Measurements from ENCODE around the gene DOK5. TPM values are rescaled to one million over a fixed set of nuclear protein-coding genes. Genes with fewer than 3 reads are reported as not detected.

Gene DOK5
- total and polyA plus RNA-seq, 2 of the 4 experiments (the other 2 are of a cell fraction): 2.8 to 3.9 TPM

DNA sequence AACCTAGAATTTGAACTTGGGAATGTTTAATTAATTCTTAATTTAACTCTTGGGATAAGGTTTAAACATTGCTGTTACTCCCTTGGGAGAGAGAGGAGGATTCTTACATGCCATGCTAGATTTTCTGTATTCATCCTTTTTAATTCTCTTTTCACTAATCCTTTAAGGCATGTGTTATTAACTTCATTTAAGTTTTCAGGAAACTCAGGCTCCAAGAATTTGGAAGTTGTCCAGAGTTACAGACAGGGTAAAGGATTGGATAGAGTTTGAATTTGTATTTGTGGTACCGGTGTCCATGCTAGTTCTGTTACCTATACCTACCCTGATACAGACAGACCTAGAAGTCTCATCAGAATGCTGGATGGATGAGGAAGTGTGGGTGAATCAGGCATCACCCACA lies 23.7 kb downstream of the DOK5 start:
- Histone ChIP-seq H3K79me1 (ENCODE audit: low read depth in 1 of 2, low read length in 2 of 2) (no peaks in the 10 kb centered on the region), H4K5ac (ENCODE audit: low read depth, low read length) (no peak overlapping the region), H3K4me3 (ENCODE audit: insufficient read depth, low read depth, low read length) (no peak overlapping the region), H3K23ac (ENCODE audit: low read depth, low read length) (no peak overlapping the region), H3K4ac (ENCODE audit: low read depth, low read length) (no peak overlapping the region), H3K18ac (ENCODE audit: low read depth, low read length) (no peak overlapping the region), H2BK20ac (ENCODE audit: low read depth, low read length) (no peak overlapping the region), H3K4me2 (ENCODE audit: low read depth, low read length) (no peak overlapping the region), H2AFZ (replicated peaks; ENCODE audit: low read length, poor library complexity) (no peak overlapping the region), H3K36me3 (ENCODE audit: control insufficient read depth, insufficient read depth, low read length) (no peaks in the 10 kb centered on the region), H2BK15ac (ENCODE audit: low read depth, low read length) (no peak overlapping the region), H2BK120ac (ENCODE audit: low read depth, low read length) (no peak overlapping the region), H3K56ac (ENCODE audit: extremely low read depth, insufficient read depth, low read length) (no peak overlapping the region), H3K9me1 (ENCODE audit: insufficient read depth, low read length) (no peaks in the 10 kb centered on the region), H3K9me3 (ENCODE audit: control insufficient read depth, insufficient read depth, low read length) (peaks cover 2% of the 10 kb centered on the region; the same call in 1 of the 2 replicates), H3K27me3 (ENCODE audit: control insufficient read depth, insufficient read depth, low read length) (no peaks in the 10 kb centered on the region), H2BK5ac (ENCODE audit: low read depth, low read length, poor library complexity, severe bottlenecking) (no peak overlapping the region), H3K4me1 (ENCODE audit: control insufficient read depth, insufficient read depth, low read length) (no peaks in the 10 kb centered on the region), H3K9ac (ENCODE audit: low read depth, low read length) (no peak overlapping the region), H2AK5ac (ENCODE audit: low read depth, low read length) (no peak overlapping the region), H4K8ac (ENCODE audit: low read depth in 2 of 2, low read length in 2 of 2) (no peak overlapping the region), H3K27ac (ENCODE audit: insufficient read depth, low read length) (no peak overlapping the region), H2AK9ac (replicated peaks; ENCODE audit: low read depth, low read length, poor library complexity) (no peak overlapping the region), H3K14ac (replicated peaks; ENCODE audit: low read depth, low read length) (no peak overlapping the region), H4K91ac (ENCODE audit: insufficient read depth, low read depth, low read length) (no peak overlapping the region), H4K20me1 (ENCODE audit: insufficient read depth, low read length) (no peaks in the 10 kb centered on the region)
- WGBS, 2 experiments (ENCODE audit: extremely low coverage in 2 of 2, insufficient read length in 1 of 2): no CpG with 5 or more reads among the region's 1 CpG
- ATAC-seq (ENCODE audit: low read depth): no peak
- ChIA-PET POLR2A (ENCODE audit: unreplicated experiment) (no interaction called here), CTCF (no interaction called here)
- intact Hi-C loops (cut with micrococcal nuclease): no loop called here
- DNase-seq: no peak
- TF ChIP-seq MXI1 (IDR thresholded peaks at IDR 0.05; ENCODE audit: borderline replicate concordance, low read depth, low read length) (no peak), BHLHE40 (IDR thresholded peaks at IDR 0.05; ENCODE audit: low read depth, low read length) (no peak), RAD21 (IDR thresholded peaks at IDR 0.05; ENCODE audit: low read length) (no peak), RCOR1 (IDR thresholded peaks at IDR 0.05; ENCODE audit: insufficient replicate concordance, low read length) (no peak), POLR2A (IDR thresholded peaks at IDR 0.05; ENCODE audit: low read depth, low read length) (no peak), FOS (IDR thresholded peaks at IDR 0.05; ENCODE audit: low read depth, low read length) (no peak), RFX5 (IDR thresholded peaks at IDR 0.05; ENCODE audit: low read depth, low read length) (no peak), MAFK (IDR thresholded peaks at IDR 0.05; ENCODE audit: low read depth, low read length) (no peak), SMC3 (IDR thresholded peaks at IDR 0.05; ENCODE audit: low read depth, low read length) (no peak), NFE2L2 (IDR thresholded peaks at IDR 0.05; ENCODE audit: low read depth, low read length) (no peak)
- TF ChIP-seq, protein P1, sequence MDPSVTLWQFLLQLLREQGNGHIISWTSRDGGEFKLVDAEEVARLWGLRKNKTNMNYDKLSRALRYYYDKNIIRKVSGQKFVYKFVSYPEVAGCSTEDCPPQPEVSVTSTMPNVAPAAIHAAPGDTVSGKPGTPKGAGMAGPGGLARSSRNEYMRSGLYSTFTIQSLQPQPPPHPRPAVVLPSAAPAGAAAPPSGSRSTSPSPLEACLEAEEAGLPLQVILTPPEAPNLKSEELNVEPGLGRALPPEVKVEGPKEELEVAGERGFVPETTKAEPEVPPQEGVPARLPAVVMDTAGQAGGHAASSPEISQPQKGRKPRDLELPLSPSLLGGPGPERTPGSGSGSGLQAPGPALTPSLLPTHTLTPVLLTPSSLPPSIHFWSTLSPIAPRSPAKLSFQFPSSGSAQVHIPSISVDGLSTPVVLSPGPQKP (IDR thresholded peaks at IDR 0.05; ENCODE audit: borderline replicate concordance, low read depth, low read length): no peak
- TF ChIP-seq, protein P2, sequence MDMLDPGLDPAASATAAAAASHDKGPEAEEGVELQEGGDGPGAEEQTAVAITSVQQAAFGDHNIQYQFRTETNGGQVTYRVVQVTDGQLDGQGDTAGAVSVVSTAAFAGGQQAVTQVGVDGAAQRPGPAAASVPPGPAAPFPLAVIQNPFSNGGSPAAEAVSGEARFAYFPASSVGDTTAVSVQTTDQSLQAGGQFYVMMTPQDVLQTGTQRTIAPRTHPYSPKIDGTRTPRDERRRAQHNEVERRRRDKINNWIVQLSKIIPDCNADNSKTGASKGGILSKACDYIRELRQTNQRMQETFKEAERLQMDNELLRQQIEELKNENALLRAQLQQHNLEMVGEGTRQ (IDR thresholded peaks at IDR 0.05; ENCODE audit: low read depth, low read length): no peak
- in situ Hi-C loops (cut with MboI; ENCODE audit: low sequenced_read_pairs): no loop called here
- dilution Hi-C loops (cut with HindIII; ENCODE audit: low sequenced_read_pairs, unreplicated experiment): no loop called here
- BruUV-seq (replicated peaks): no TSS peak
